Lung (tissue), 12 donors: ENCODE data around the gene GUCA2A. TPM values are rescaled to one million over a fixed set of nuclear protein-coding genes. Genes with fewer than 3 reads are reported as not detected.

Experiments
- ATAC-seq: fragments of 200-7000 bp; cut with Tn5 transposase; one replicate; pipeline ENCODE4 v1.9.1; 2020; ENCODE audit warnings: moderate number of reproducible peaks; ENCODE audit not compliant: insufficient read depth, low FRiP score
- DNase-seq, 3 donors: peaks; one replicate each; pipeline ENCODE4 v3.0.0-alpha.2; 2013 to 2017
- H3K27ac ChIP-seq, 2 donors: one replicate each; pipeline ENCODE4 v1.5.1; 2013; ENCODE audit warnings: mild to moderate bottlenecking in 2 of 2, moderate library complexity in 2 of 2, control low read depth in 1 of 2, inconsistent platforms in 1 of 2, low read depth in 1 of 2, low read length in 1 of 2
- H3K27me3 ChIP-seq, 3 donors: one replicate each; pipeline ENCODE4 v1.5.1; 2013; ENCODE audit warnings: low read length in 2 of 3; ENCODE audit not compliant: control insufficient read depth in 3 of 3, insufficient read depth in 3 of 3
- H3K36me3 ChIP-seq, 4 donors: one replicate each; pipeline ENCODE4 v1.5.1; 2013; ENCODE audit warnings: low read length in 4 of 4, mild to moderate bottlenecking in 1 of 4, moderate library complexity in 1 of 4; ENCODE audit not compliant: control insufficient read depth in 4 of 4, insufficient read depth in 4 of 4
- H3K4me1 ChIP-seq, 5 donors: one replicate each; pipeline ENCODE4 v1.5.1; 2013; ENCODE audit warnings: low read length in 5 of 5, mild to moderate bottlenecking in 2 of 5, moderate library complexity in 1 of 5; ENCODE audit not compliant: control insufficient read depth in 5 of 5, insufficient read depth in 5 of 5
- H3K4me3 ChIP-seq: one replicate; pipeline ENCODE4 v1.5.1; 2013; ENCODE audit warnings: mild to moderate bottlenecking, control low read depth, moderate library complexity
- H3K9ac ChIP-seq, 2 donors: one replicate each; pipeline ENCODE4 v1.5.1; 2013; ENCODE audit warnings: low read length in 2 of 2, control low read depth in 1 of 2; ENCODE audit not compliant: insufficient read depth in 1 of 2
- H3K9me3 ChIP-seq, 4 donors: one replicate each; pipeline ENCODE4 v1.5.1; 2013; ENCODE audit warnings: low read length in 3 of 4, mild to moderate bottlenecking in 1 of 4, moderate library complexity in 1 of 4; ENCODE audit not compliant: control insufficient read depth in 4 of 4, insufficient read depth in 3 of 4
- CTCF ChIP-seq: IDR thresholded peaks from 2 replicates; pipeline ENCODE4 v1.5.1; 2012; ENCODE audit warnings: mild to moderate bottlenecking; ENCODE audit errors: control extremely low read depth, extremely low read depth
- WGBS, 2 donors: extraction: QIAGEN DNeasy Blood & Tissue Kit; methylation state at CpG; one replicate each; pipeline ENCODE4 v1.1.7; 2013; 5-methylcytosine and 5-hydroxymethylcytosine counted together
- polyA plus RNA-seq, 2 donors: library from polyadenylated mRNA; stranded (reverse); fragments of 200-250 nt; gene quantifications; one replicate each; pipeline ENCODE4 v1.2.1, GENCODE V29; 2013
- total RNA-seq, 2 donors: library from RNA; depleted of rRNA in 1 of 2; stranded (reverse); fragments of >200 nt in 1 of 2; gene quantifications; one replicate each; pipeline ENCODE4 v1.2.1, GENCODE V29; 2014 to 2021
- donor health status: control.
- donor health status: control.
- donor health status: Bipolar disorder and iron deficiency.
- donor health status: healthy.
- donor health status: DM: yes; HTN: yes; CAD: no.

GUCA2A gene
- total and polyA plus RNA-seq, 4 donors: 0.28 to 0.29 TPM; not detected in 2

DNA sequence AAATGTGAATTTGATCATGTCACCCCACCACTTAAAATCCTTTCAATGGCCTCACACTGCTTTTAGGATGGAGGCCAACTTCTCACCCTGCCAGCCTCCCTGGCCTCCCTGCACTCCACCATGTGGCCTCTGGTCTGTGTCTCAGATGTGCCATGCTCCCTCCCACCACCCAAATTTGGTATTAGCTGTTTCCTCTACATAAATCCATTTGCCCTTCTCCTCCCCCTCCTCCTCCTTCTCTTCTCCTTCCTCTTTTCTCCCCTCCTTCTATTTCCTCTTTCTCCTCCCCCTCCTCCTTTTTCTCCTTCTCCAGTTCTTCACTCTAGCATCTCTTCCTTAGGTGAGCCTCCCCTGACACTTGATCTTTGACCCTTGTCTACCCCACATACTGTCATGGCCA, 28.1 kb downstream of the GUCA2A start:
- no peak overlapping the region for H3K9ac ChIP-seq
- no peaks in the 10 kb centered on the region for H3K9me3 ChIP-seq
- no peak overlapping the region for H3K27ac ChIP-seq
- no peak for ATAC-seq
- H3K4me1 ChIP-seq: peaks cover 0 to 3% (median 0%) of the 10 kb centered on the region in 5 donors
- TF ChIP-seq CTCF: no peak
- DNase-seq: no peak
- no peak overlapping the region for H3K4me3 ChIP-seq
- no peaks in the 10 kb centered on the region for H3K27me3 ChIP-seq
- H3K36me3 ChIP-seq: no peaks in the 10 kb centered on the region

GRCh38 chr1:42135426-42135825, 29.1 kb downstream of the GUCA2A start:
- no peak overlapping the region for H3K27ac ChIP-seq
- no peaks in the 10 kb centered on the region for H3K27me3 ChIP-seq
- peaks cover 0 to 3% (median 2%) of the 10 kb centered on the region in 5 donors for H3K4me1 ChIP-seq
- no peak for TF ChIP-seq CTCF
- no peak overlapping the region for H3K4me3 ChIP-seq
- DNase-seq (peak in 1 of 3 donors; percentile 64), ATAC-seq (peak; percentile 48)
- H3K36me3 ChIP-seq: no peaks in the 10 kb centered on the region
- WGBS, 2 donors: 32 to 45% methylated on average over 3 of the region's 3 CpGs
- H3K9me3 ChIP-seq: no peaks in the 10 kb centered on the region
- no peak overlapping the region for H3K9ac ChIP-seq

DNA sequence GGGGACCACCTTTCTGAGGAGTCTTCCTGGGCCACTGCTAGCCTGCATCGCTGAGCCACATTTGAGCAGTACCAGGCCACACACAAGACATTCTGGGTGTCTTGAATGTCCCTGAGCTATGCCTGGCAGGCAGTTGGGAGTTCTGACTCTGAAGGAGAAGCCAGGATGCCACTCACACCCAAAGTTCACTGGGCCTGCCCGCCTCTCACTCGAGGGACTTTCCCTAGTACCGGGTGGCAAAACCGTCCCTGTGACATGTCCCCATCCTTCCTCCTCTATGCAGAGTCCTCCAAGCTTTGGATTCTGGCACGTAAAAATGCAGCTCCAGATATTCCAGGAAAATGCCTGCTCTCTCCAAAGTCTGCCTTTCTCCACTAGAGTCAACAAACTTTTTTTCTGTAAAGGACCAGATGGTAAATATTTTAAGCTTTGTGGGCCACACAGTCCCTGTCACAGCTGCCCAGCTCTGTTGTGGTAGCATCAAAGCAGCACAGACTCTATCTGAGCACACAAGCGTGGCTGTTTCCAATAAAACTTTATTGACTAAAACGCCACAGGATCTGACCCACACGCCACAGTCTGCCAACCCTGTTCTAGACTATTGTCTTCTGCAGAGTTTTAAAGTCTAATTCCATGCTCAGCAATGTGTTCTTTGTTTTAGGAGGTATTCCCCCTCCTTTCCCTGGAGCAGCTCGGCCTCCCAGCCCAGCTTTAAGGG, 30.6 kb downstream of the GUCA2A start:
- Histone ChIP-seq H3K9ac (no peak overlapping the region), H3K4me1 (peaks cover 0 to 8% (median 3%) of the 10 kb centered on the region in 5 donors), H3K36me3 (no peaks in the 10 kb centered on the region), H3K9me3 (no peaks in the 10 kb centered on the region), H3K4me3 (no peak overlapping the region), H3K27ac (no peak overlapping the region), H3K27me3 (no peaks in the 10 kb centered on the region)
- ATAC-seq: no peak
- TF ChIP-seq CTCF: no peak
- WGBS, 2 donors: 82 to 89% methylated on average over 10 of the region's 10 CpGs
- no peak for DNase-seq

GRCh38 chr1:42133390-42133789, 31.2 kb downstream of the GUCA2A start:
- Histone ChIP-seq H3K9me3 (no peaks in the 10 kb centered on the region), H3K9ac (no peak overlapping the region), H3K4me1 (peaks cover 0 to 8% (median 3%) of the 10 kb centered on the region in 5 donors), H3K27me3 (no peaks in the 10 kb centered on the region), H3K4me3 (no peak overlapping the region), H3K36me3 (no peaks in the 10 kb centered on the region), H3K27ac (no peak overlapping the region)
- DNase-seq: no peak
- no peak for ATAC-seq
- WGBS, 2 donors: 92 to 97% methylated on average over 5 of the region's 5 CpGs
- no peak for TF ChIP-seq CTCF
